Mesenchymal stem cell (in vitro differentiated cells and primary cell): ENCODE data around the gene LDLRAP1.

Source experiments
- DNase-seq: peaks from one replicate; pipeline ENCODE4 v3.0.0-alpha.2; 2013
- H2AFZ ChIP-seq: one replicate; pipeline ENCODE4 v1.6.1; 2013; ENCODE audit warnings: low read depth, mild to moderate bottlenecking, control low read depth, inconsistent platforms, low read length, moderate library complexity
- H2AK5ac ChIP-seq: 2 replicates; pipeline ENCODE4 v1.6.1; 2013; ENCODE audit warnings: low read length, moderate library complexity, mild to moderate bottlenecking, inconsistent platforms; ENCODE audit not compliant: severe bottlenecking
- H2BK120ac ChIP-seq: one replicate; pipeline ENCODE4 v1.6.1; 2013; ENCODE audit warnings: low read depth, mild to moderate bottlenecking, inconsistent platforms, low read length, moderate library complexity
- H2BK12ac ChIP-seq, 2 experiments: one replicate each; pipeline ENCODE4 v1.6.1; 2013; ENCODE audit warnings: inconsistent platforms in 2 of 2, low read length in 2 of 2, mild to moderate bottlenecking in 2 of 2, moderate library complexity in 2 of 2, control low read depth in 1 of 2
- H2BK15ac ChIP-seq: one replicate; pipeline ENCODE4 v1.6.1; 2013; ENCODE audit warnings: mild to moderate bottlenecking, low read depth, inconsistent platforms; ENCODE audit not compliant: poor library complexity, severe bottlenecking
- H2BK5ac ChIP-seq: 2 replicates; pipeline ENCODE4 v1.6.1; 2013; ENCODE audit warnings: low read depth, mild to moderate bottlenecking, low read length, control low read depth, inconsistent platforms; ENCODE audit not compliant: poor library complexity, severe bottlenecking
- H3K14ac ChIP-seq, 2 experiments: one replicate each; pipeline ENCODE4 v1.6.1; 2013; ENCODE audit warnings: inconsistent platforms in 2 of 2, low read length in 2 of 2, control low read depth in 1 of 2, mild to moderate bottlenecking in 1 of 2, moderate library complexity in 1 of 2
- H3K18ac ChIP-seq, 2 experiments: one replicate each; pipeline ENCODE4 v1.6.1; 2013; ENCODE audit warnings: inconsistent platforms in 2 of 2, low read length in 2 of 2, control low read depth in 1 of 2, low read depth in 1 of 2, mild to moderate bottlenecking in 1 of 2
- H3K23ac ChIP-seq, 2 experiments: one replicate each; pipeline ENCODE4 v1.6.1; 2013; ENCODE audit warnings: inconsistent platforms in 2 of 2, low read length in 2 of 2, mild to moderate bottlenecking in 2 of 2, moderate library complexity in 2 of 2, control low read depth in 1 of 2
- H3K27ac ChIP-seq: 2 replicates; pipeline ENCODE4 v1.5.1; 2013; ENCODE audit warnings: mild to moderate bottlenecking, moderate library complexity, low read length, control low read depth, inconsistent platforms; ENCODE audit not compliant: poor library complexity, severe bottlenecking
- H3K27me3 ChIP-seq, 2 experiments: 2 replicates each; pipeline versions ENCODE4 v1.6.1 to v1.7.0; 2013; ENCODE audit warnings: low read length in 2 of 2, mild to moderate bottlenecking in 2 of 2, moderate library complexity in 2 of 2, control low read depth in 1 of 2, inconsistent platforms in 1 of 2; ENCODE audit not compliant: control insufficient read depth in 1 of 2, insufficient read depth in 1 of 2
- H3K36me3 ChIP-seq, 2 experiments: 2 replicates each; pipeline versions ENCODE4 v1.6.1 to v1.7.0; 2013; ENCODE audit warnings: low read length in 2 of 2, control low read depth in 1 of 2, inconsistent platforms in 1 of 2, low read depth in 1 of 2, mild to moderate bottlenecking in 1 of 2; ENCODE audit not compliant: insufficient read depth in 2 of 2, control insufficient read depth in 1 of 2
- H3K4ac ChIP-seq, 2 experiments: one replicate each; pipeline ENCODE4 v1.6.1; 2013; ENCODE audit warnings: inconsistent platforms in 2 of 2, low read length in 2 of 2, mild to moderate bottlenecking in 2 of 2, moderate library complexity in 2 of 2, control low read depth in 1 of 2, low read depth in 1 of 2
- H3K4me1 ChIP-seq: 2 replicates; pipeline ENCODE4 v1.6.1; 2013; ENCODE audit warnings: low read depth, low read length, control low read depth; ENCODE audit not compliant: control insufficient read depth, insufficient read depth
- H3K4me2 ChIP-seq: 2 replicates; pipeline ENCODE4 v1.6.1; 2013; ENCODE audit warnings: low read length, mild to moderate bottlenecking, inconsistent platforms; ENCODE audit not compliant: poor library complexity, severe bottlenecking
- H3K4me3 ChIP-seq, 2 experiments: 2 replicates each; pipeline versions ENCODE4 v1.5.1 to v1.7.0; 2013; ENCODE audit warnings: low read length in 2 of 2, mild to moderate bottlenecking in 2 of 2, control low read depth in 1 of 2, low read depth in 1 of 2; ENCODE audit not compliant: insufficient read depth in 1 of 2
- H3K79me1 ChIP-seq: replicated peaks from 2 replicates; pipeline ENCODE4 v1.6.1; 2013; ENCODE audit warnings: mild to moderate bottlenecking, control low read depth, low read length, inconsistent platforms; ENCODE audit not compliant: poor library complexity, severe bottlenecking
- H3K9ac ChIP-seq: 2 replicates; pipeline ENCODE4 v1.7.0; 2013; ENCODE audit warnings: mild to moderate bottlenecking, low read length, moderate library complexity
- H3K9me3 ChIP-seq: 2 replicates; pipeline ENCODE4 v1.7.0; 2013; ENCODE audit warnings: mild to moderate bottlenecking, low read length; ENCODE audit not compliant: control insufficient read depth
- H4K8ac ChIP-seq: one replicate; pipeline ENCODE4 v1.6.1; 2013; ENCODE audit warnings: inconsistent platforms, mild to moderate bottlenecking, low read length, moderate library complexity
- H4K91ac ChIP-seq: one replicate; pipeline ENCODE4 v1.6.1; 2013; ENCODE audit warnings: mild to moderate bottlenecking, low read length, inconsistent platforms
- WGBS: methylation state at CpG from one replicate; pipeline ENCODE4 v1.1.7; 2013; ENCODE audit warnings: mixed read lengths; 5-methylcytosine and 5-hydroxymethylcytosine counted together

Gene LDLRAP1

GRCh38 chr1:25562928-25563283, 19.5 kb downstream of the LDLRAP1 start:
- Histone ChIP-seq H4K91ac (no peak overlapping the region), H3K27ac (no peak overlapping the region), H2BK5ac (no peak overlapping the region), H3K23ac (no peak overlapping the region), H3K27me3 (no peaks in the 10 kb centered on the region), H3K79me1 (peaks cover 37% of the 10 kb centered on the region), H2AFZ (no peak overlapping the region), H3K9me3 (no peaks in the 10 kb centered on the region), H2BK15ac (no peak overlapping the region), H3K4me1 (peaks cover 36% of the 10 kb centered on the region), H2BK12ac (no peak overlapping the region), H2BK120ac (no peak overlapping the region), H3K36me3 (peaks cover 34 to 42% of the 10 kb centered on the region in 2 experiments), H3K14ac (no peak overlapping the region), H3K9ac (no peak overlapping the region), H3K4me2 (no peak overlapping the region), H4K8ac (no peak overlapping the region), H3K4me3 (no peak overlapping the region), H3K4ac (no peak overlapping the region), H2AK5ac (no peak overlapping the region), H3K18ac (no peak overlapping the region)
- 78% methylated on average over 7 of the region's 9 CpGs for WGBS
- no peak for DNase-seq

- Histone ChIP-seq H3K36me3 (peaks cover 28 to 40% of the 10 kb centered on the region in 2 experiments), H2AFZ (no peak overlapping the region), H3K4ac (no peak overlapping the region), H3K79me1 (peaks cover 34% of the 10 kb centered on the region), H3K9ac (no peak overlapping the region), H2BK5ac (no peak overlapping the region), H2AK5ac (no peak overlapping the region), H4K8ac (no peak overlapping the region), H3K23ac (no peak overlapping the region), H3K4me3 (no peak overlapping the region), H2BK12ac (no peak overlapping the region), H4K91ac (peak overlapping the region; percentile 52), H3K14ac (no peak overlapping the region), H3K9me3 (no peaks in the 10 kb centered on the region), H3K27ac (no peak overlapping the region), H2BK120ac (no peak overlapping the region), H3K27me3 (no peaks in the 10 kb centered on the region), H2BK15ac (no peak overlapping the region), H3K4me1 (peaks cover 43% of the 10 kb centered on the region), H3K4me2 (no peak overlapping the region), H3K18ac (no peak overlapping the region)
- no peak for DNase-seq
- 96% methylated on average over 19 of the region's 20 CpGs for WGBS
Observed at GRCh38 chr1:25563330-25564215, 20.2 kb downstream of the LDLRAP1 start.

- Histone ChIP-seq H2BK120ac (no peak overlapping the region), H3K23ac (no peak overlapping the region), H2AFZ (no peak overlapping the region), H4K91ac (no peak overlapping the region), H3K36me3 (peaks cover 21 to 27% of the 10 kb centered on the region in 2 experiments), H3K79me1 (peaks cover 25% of the 10 kb centered on the region), H3K18ac (no peak overlapping the region), H3K9ac (no peak overlapping the region), H2BK12ac (no peak overlapping the region), H3K27ac (no peak overlapping the region), H3K4me2 (no peak overlapping the region), H2BK15ac (no peak overlapping the region), H3K14ac (no peak overlapping the region), H3K4ac (no peak overlapping the region), H3K27me3 (no peaks in the 10 kb centered on the region), H3K4me3 (no peak overlapping the region), H2AK5ac (no peak overlapping the region), H2BK5ac (no peak overlapping the region), H4K8ac (no peak overlapping the region), H3K9me3 (no peaks in the 10 kb centered on the region), H3K4me1 (peaks cover 56% of the 10 kb centered on the region)
- no peak for DNase-seq
- 76% methylated on average over 14 of the region's 14 CpGs for WGBS
Observed at GRCh38 chr1:25564777-25565574, 21.6 kb downstream of the LDLRAP1 start.

GRCh38 chr1:25565626-25566025, 22.2 kb downstream of the LDLRAP1 start:
- no peak overlapping the region for H2BK120ac ChIP-seq
- no peak overlapping the region for H3K9ac ChIP-seq
- no peak overlapping the region for H3K4me3 ChIP-seq
- DNase-seq, result no peak
- peaks cover 58% of the 10 kb centered on the region for H3K4me1 ChIP-seq
- no peak overlapping the region for H3K4me2 ChIP-seq
- no peak overlapping the region for H4K91ac ChIP-seq
- no peak overlapping the region for H3K23ac ChIP-seq
- H4K8ac ChIP-seq, result peak overlapping the region; percentile 9
- H3K36me3 ChIP-seq, result peaks cover 20 to 21% of the 10 kb centered on the region in 2 experiments
- WGBS, result 78% methylated on average over 6 of the region's 8 CpGs
- no peaks in the 10 kb centered on the region for H3K27me3 ChIP-seq
- no peak overlapping the region for H2BK15ac ChIP-seq
- no peak overlapping the region for H2BK5ac ChIP-seq
- no peak overlapping the region for H2BK12ac ChIP-seq
- H3K14ac ChIP-seq, result no peak overlapping the region
- H3K27ac ChIP-seq, result peak overlapping the region; percentile 22
- no peaks in the 10 kb centered on the region for H3K9me3 ChIP-seq
- no peak overlapping the region for H2AFZ ChIP-seq
- H2AK5ac ChIP-seq, result peak overlapping the region; percentile 93
- no peak overlapping the region for H3K18ac ChIP-seq
- peaks cover 22% of the 10 kb centered on the region for H3K79me1 ChIP-seq
- no peak overlapping the region for H3K4ac ChIP-seq
